Neural crest cell (in vitro differentiated cells): ENCODE data around the gene WDR90. TPM values are rescaled to one million over a fixed set of nuclear protein-coding genes. Genes with fewer than 3 reads are reported as not detected.
A peak's percentile ranks its signal among the peaks of the same experiment; 100 is the strongest.

Source experiments
- DNase-seq: peaks from one replicate; pipeline ENCODE4 v3.0.0; 2021; ENCODE audit warnings: low read depth, mixed read lengths, low spot score
- H3K27ac Mint-ChIP-seq: one replicate; pipeline ENCODE4 v1.8.0; 2021; ENCODE audit warnings: mild to moderate bottlenecking, mixed read lengths; ENCODE audit not compliant: unreplicated experiment
- H3K27me3 Mint-ChIP-seq: 2 replicates; pipeline ENCODE4 v1.8.0; 2021; ENCODE audit warnings: low read depth, mild to moderate bottlenecking, mixed read lengths
- H3K36me3 Mint-ChIP-seq: 2 replicates; pipeline ENCODE4 v1.8.0; 2021; ENCODE audit warnings: low read depth, mild to moderate bottlenecking, mixed read lengths
- H3K4me1 Mint-ChIP-seq: 2 replicates; pipeline ENCODE4 v1.8.0; 2021; ENCODE audit warnings: mixed read lengths
- H3K4me3 Mint-ChIP-seq: one replicate; pipeline ENCODE4 v1.8.0; 2021; ENCODE audit warnings: mild to moderate bottlenecking, mixed read lengths
- H3K9me3 Mint-ChIP-seq: 2 replicates; pipeline ENCODE4 v1.8.0; 2021; ENCODE audit warnings: mixed read lengths
- CTCF ChIP-seq: fragments of 200-600 bp; sonication (generic); conservative IDR thresholded peaks from 2 replicates; pipeline ENCODE4 v1.5.0; 2021; ENCODE audit warnings: antibody characterized with exemption, mild to moderate bottlenecking
- total RNA-seq: library from RNA; stranded (reverse); gene quantifications from 2 replicates; pipeline ENCODE4 v1.2.1, GENCODE V29; 2021

The WDR90 gene
- total RNA-seq, 1 donor from 2014 or later: 97.0 TPM

GRCh38 chr16:708959-709358, 59.8 kb downstream of the WDR90 start:
- Mint-ChIP-seq H3K4me3 (peak overlapping the region; percentile 84), H3K4me1 (peaks cover 17% of the 10 kb centered on the region), H3K36me3 (no peaks in the 10 kb centered on the region), H3K9me3 (no peaks in the 10 kb centered on the region), H3K27ac (peak overlapping the region; percentile 19), H3K27me3 (peaks cover 53% of the 10 kb centered on the region)
- no peak for TF ChIP-seq CTCF
- DNase-seq: no peak

GRCh38 chr16:709566-710499, 60.7 kb downstream of the WDR90 start:
- Mint-ChIP-seq H3K4me3 (peak overlapping the region; percentile 84), H3K4me1 (peaks cover 17% of the 10 kb centered on the region), H3K9me3 (no peaks in the 10 kb centered on the region), H3K27me3 (peaks cover 45% of the 10 kb centered on the region), H3K27ac (peak overlapping the region; percentile 90), H3K36me3 (no peaks in the 10 kb centered on the region)
- peak; percentile 88 for DNase-seq
- no peak for TF ChIP-seq CTCF

- Mint-ChIP-seq H3K4me1 (peaks cover 17% of the 10 kb centered on the region), H3K4me3 (peak overlapping the region; percentile 74), H3K36me3 (no peaks in the 10 kb centered on the region), H3K27me3 (peaks cover 44% of the 10 kb centered on the region), H3K9me3 (no peaks in the 10 kb centered on the region), H3K27ac (peak overlapping the region; percentile 90)
- no peak for DNase-seq
- no peak for TF ChIP-seq CTCF
Measured at GRCh38 chr16:710500-711075, 61.4 kb downstream of the WDR90 start.

GRCh38 chr16:711084-711483, 61.9 kb downstream of the WDR90 start:
- TF ChIP-seq CTCF: no peak
- H3K9me3 Mint-ChIP-seq: no peaks in the 10 kb centered on the region
- H3K4me1 Mint-ChIP-seq: peaks cover 18% of the 10 kb centered on the region
- H3K4me3 Mint-ChIP-seq: peak overlapping the region; percentile 27
- peaks cover 45% of the 10 kb centered on the region for H3K27me3 Mint-ChIP-seq
- no peaks in the 10 kb centered on the region for H3K36me3 Mint-ChIP-seq
- DNase-seq: no peak
- H3K27ac Mint-ChIP-seq: no peak overlapping the region

- DNase-seq: peak; percentile 86
- Mint-ChIP-seq H3K27ac (no peak overlapping the region), H3K27me3 (peaks cover 43% of the 10 kb centered on the region), H3K4me3 (peak overlapping the region; percentile 27), H3K9me3 (no peaks in the 10 kb centered on the region), H3K4me1 (peaks cover 23% of the 10 kb centered on the region), H3K36me3 (no peaks in the 10 kb centered on the region)
- peak; percentile 96 for TF ChIP-seq CTCF
Measured at GRCh38 chr16:711548-712320, 62.6 kb downstream of the WDR90 start.
